Measurements from ENCODE around the gene TUBA4A. TPM values are rescaled to one million over a fixed set of nuclear protein-coding genes. Genes with fewer than 3 reads are reported as not detected.

Gene TUBA4A
- polyA plus RNA-seq, 1 donor (not counting 4 experiments of a cell fraction or from before 2014, with no cell fraction given): 524 TPM

GRCh38 chr2:219230059-219230540, 23.6 kb downstream of the TUBA4A start:
- no peak for DNase-seq (ENCODE audit: low read depth, low spot score)

GRCh38 chr2:219229305-219230058, 24.2 kb downstream of the TUBA4A start, which contains the start of the genes ANKZF1 and ATG9A:
Gene ANKZF1 (plus strand): TSS chr2:219229806. CDS start chr2:219230258, 452 bp downstream.
Gene ATG9A (minus strand): TSS chr2:219229636. CDS start chr2:219228024, 1,612 bp downstream.
- FAIRE-seq: peak; percentile 64
- peak within 1 kb of the TSS; percentile 74 to 97 (median 90) for H3K4me3 ChIP-seq (ENCODE audit: control insufficient read depth in 2 of 3, extremely low read depth in 1 of 3, insufficient read depth in 2 of 3, low read depth in 1 of 3, low read length in 3 of 3)
- dilution Hi-C loops (cut with MboI; ENCODE audit: extremely low pct_ligation_motif_present, low sequenced_read_pairs): no loop called here

More at GRCh38 chr2:219230059-219230540, 23.6 kb downstream of the TUBA4A start:
- Histone ChIP-seq H3K36me3 (ENCODE audit: control insufficient read depth in 2 of 2, extremely low read depth in 1 of 2, insufficient read depth in 2 of 2, low read length in 2 of 2) (peaks cover 29 to 40% of the 10 kb centered on the region in 2 experiments), H3K27me3 (ENCODE audit: control insufficient read depth, extremely low read depth, insufficient read depth, low read length) (no peaks in the 10 kb centered on the region), H3K4me2 (ENCODE audit: control insufficient read depth, extremely low read depth, insufficient read depth, low read depth, low read length) (peak overlapping the region; percentile 70), H3K9me3 (ENCODE audit: control insufficient read depth, low read depth, low read length) (no peaks in the 10 kb centered on the region), H3K4me3 (ENCODE audit: control insufficient read depth in 2 of 3, extremely low read depth in 1 of 3, insufficient read depth in 2 of 3, low read depth in 1 of 3, low read length in 3 of 3) (peak overlapping the region; percentile 74 to 90 (median 83)), H3K9me1 (ENCODE audit: control insufficient read depth, extremely low read depth, insufficient read depth, low read length) (peaks cover 3% of the 10 kb centered on the region), H3K27ac (ENCODE audit: control insufficient read depth, insufficient read depth, low read length) (peak overlapping the region; percentile 91), H2AFZ (ENCODE audit: control insufficient read depth, low read length) (peak overlapping the region; percentile 45), H3K4me1 (ENCODE audit: control insufficient read depth, extremely low read depth, insufficient read depth, low read length) (peaks cover 19% of the 10 kb centered on the region), H3K79me2 (ENCODE audit: control insufficient read depth, insufficient read depth, low read length) (peaks cover 35% of the 10 kb centered on the region), H4K20me1 (ENCODE audit: control insufficient read depth, extremely low read depth, insufficient read depth, low read length) (no peaks in the 10 kb centered on the region), H3K9ac (ENCODE audit: control insufficient read depth, extremely low read depth, insufficient read depth, low read length) (peak overlapping the region; percentile 94)
- dilution Hi-C loops (cut with MboI; ENCODE audit: extremely low pct_ligation_motif_present, low sequenced_read_pairs): no loop called here
- FAIRE-seq: peak; percentile 36
- no peak for TF ChIP-seq EZH2 (IDR thresholded peaks at IDR 0.05; ENCODE audit: low read length)
- TF ChIP-seq CTCF (optimal IDR thresholded peaks at IDR 0.05 in 1 of 3, IDR thresholded peaks at IDR 0.05 in 1 of 3, conservative IDR thresholded peaks at IDR 0.05 in 1 of 3; ENCODE audit: extremely low read depth in 1 of 3, insufficient read depth in 2 of 3, low read length in 3 of 3): no peak

More at GRCh38 chr2:219229305-219230058, 24.2 kb downstream of the TUBA4A start, which contains the start of the genes ANKZF1 and ATG9A:
- peak; percentile 89 for DNase-seq (ENCODE audit: low read depth, low spot score)
- Histone ChIP-seq H3K27ac (ENCODE audit: control insufficient read depth, insufficient read depth, low read length) (peak within 1 kb of the TSS; percentile 91), H3K9me3 (ENCODE audit: control insufficient read depth, low read depth, low read length) (no peaks in the 10 kb centered on the region), H3K79me2 (ENCODE audit: control insufficient read depth, insufficient read depth, low read length) (peaks cover 35% of the 10 kb centered on the region), H3K9me1 (ENCODE audit: control insufficient read depth, extremely low read depth, insufficient read depth, low read length) (peaks cover 3% of the 10 kb centered on the region), H3K27me3 (ENCODE audit: control insufficient read depth, extremely low read depth, insufficient read depth, low read length) (no peaks in the 10 kb centered on the region), H3K9ac (ENCODE audit: control insufficient read depth, extremely low read depth, insufficient read depth, low read length) (peak within 1 kb of the TSS; percentile 94), H3K4me2 (ENCODE audit: control insufficient read depth, extremely low read depth, insufficient read depth, low read depth, low read length) (peak within 1 kb of the TSS; percentile 99), H3K36me3 (ENCODE audit: control insufficient read depth in 2 of 2, extremely low read depth in 1 of 2, insufficient read depth in 2 of 2, low read length in 2 of 2) (peaks cover 28 to 42% of the 10 kb centered on the region in 2 experiments), H4K20me1 (ENCODE audit: control insufficient read depth, extremely low read depth, insufficient read depth, low read length) (no peaks in the 10 kb centered on the region), H3K4me1 (ENCODE audit: control insufficient read depth, extremely low read depth, insufficient read depth, low read length) (peaks cover 19% of the 10 kb centered on the region), H2AFZ (ENCODE audit: control insufficient read depth, low read length) (peak within 1 kb of the TSS; percentile 76)
- TF ChIP-seq CTCF (optimal IDR thresholded peaks at IDR 0.05 in 1 of 3, IDR thresholded peaks at IDR 0.05 in 1 of 3, conservative IDR thresholded peaks at IDR 0.05 in 1 of 3; ENCODE audit: extremely low read depth in 1 of 3, insufficient read depth in 2 of 3, low read length in 3 of 3): no peak
- no peak for TF ChIP-seq EZH2 (IDR thresholded peaks at IDR 0.05; ENCODE audit: low read length)

Measured in keratinocyte (primary cell).